HG03097 (cell line): ENCODE measurements around the gene HERC3.

Experiments used
- ATAC-seq: cut with Tn5 transposase; IDR thresholded peaks from one replicate; pipeline ENCODE4 v1.9.1; 2021; ENCODE audit not compliant: unreplicated experiment, low FRiP score

HERC3 gene

GRCh38 chr4:88742561-88742960 lies 150.3 kb downstream of the HERC3 start:
- no peak for ATAC-seq

DNA sequence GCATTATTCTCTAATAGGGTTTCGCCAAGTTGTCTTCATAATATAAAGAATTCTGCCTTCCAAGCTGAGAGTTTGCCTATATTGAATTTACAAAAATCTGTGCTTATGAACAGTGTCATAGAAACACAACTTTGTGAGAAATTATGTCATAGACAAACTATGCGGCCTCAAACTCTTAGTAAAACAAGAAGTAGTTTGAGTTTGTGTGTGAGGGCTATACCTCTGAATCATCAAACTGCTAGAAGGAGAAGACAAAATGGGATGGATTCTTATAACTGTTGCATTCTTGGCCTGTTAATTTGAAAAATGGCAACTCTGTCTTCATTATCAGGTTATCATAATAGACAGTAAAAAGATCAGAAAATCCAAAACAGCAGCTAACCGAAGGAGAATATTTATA lies 151.4 kb downstream of the HERC3 start:
- no peak for ATAC-seq

DNA sequence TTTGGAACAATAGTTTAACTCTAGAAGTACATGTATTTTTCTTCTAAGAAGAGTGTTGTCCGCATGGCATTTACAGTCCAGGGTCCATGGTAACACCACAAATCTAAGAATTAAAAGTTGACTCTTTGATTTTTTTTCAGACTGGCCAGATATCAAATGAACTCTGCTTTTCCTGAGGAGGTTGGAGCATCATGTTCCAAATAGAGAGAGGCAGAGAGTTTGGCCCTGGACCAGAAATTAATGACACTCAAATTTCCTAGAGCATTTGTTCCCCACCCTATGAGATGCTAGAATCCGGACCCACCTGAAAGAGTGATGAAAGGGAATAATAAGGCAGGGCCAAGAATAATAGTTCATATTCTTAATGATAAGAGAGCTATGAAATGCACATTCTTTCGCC lies 152.3 kb downstream of the HERC3 start:
- ATAC-seq: no peak

- no peak for ATAC-seq
These were observed 152.9 kb downstream of the HERC3 start for GRCh38 chr4:88745175-88745574.

- ATAC-seq: no peak
These were observed 153.4 kb downstream of the HERC3 start for GRCh38 chr4:88745581-88746163.

DNA sequence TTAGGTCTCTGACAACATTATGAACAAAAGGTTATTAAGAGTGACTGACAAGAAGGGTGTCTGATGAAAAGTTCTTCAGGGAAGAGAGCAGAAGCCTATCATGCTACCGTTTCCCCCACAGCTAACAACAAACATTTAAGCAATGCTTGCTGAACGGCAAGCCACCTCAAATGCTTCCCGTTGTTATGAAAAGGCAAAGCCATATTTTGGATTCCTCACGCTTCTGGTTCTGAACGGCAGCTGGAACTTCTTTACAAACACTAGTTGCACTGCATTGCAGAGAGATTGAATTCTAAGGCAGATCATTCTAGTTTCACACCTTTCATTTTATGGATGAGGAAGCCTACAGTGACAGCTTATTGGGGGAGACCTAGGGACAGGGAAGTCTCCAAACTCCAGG lies 153.9 kb downstream of the HERC3 start:
- no peak for ATAC-seq

GRCh38 chr4:88747351-88747750 lies 155.1 kb downstream of the HERC3 start:
- ATAC-seq: no peak

DNA sequence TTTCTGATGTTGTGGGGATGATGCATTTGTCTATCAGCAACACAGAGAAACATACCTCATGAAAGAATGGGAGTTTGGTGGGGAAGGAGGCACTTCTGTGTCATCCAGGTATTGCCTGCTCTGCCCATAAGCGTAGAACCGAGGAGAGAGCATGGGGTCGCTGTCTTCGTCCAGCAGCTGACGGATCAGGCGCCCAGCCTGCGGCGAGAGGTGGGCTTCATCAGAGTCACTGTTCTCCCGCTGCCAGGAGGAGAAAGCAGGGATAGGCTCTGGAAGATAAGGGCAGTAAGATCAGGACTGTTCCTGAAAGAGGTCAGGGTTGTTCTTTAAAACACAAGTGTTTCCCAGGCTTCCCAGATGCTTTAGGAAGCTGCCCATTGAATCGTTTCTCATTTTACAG lies 158.1 kb downstream of the HERC3 start:
- ATAC-seq: no peak

GRCh38 chr4:88751258-88752075 lies 159.2 kb downstream of the HERC3 start:
- ATAC-seq: no peak

- no peak for ATAC-seq
These were observed 159.8 kb downstream of the HERC3 start for GRCh38 chr4:88752076-88752463.

- ATAC-seq: no peak
These were observed 160.5 kb downstream of the HERC3 start for GRCh38 chr4:88752754-88753153.

GRCh38 chr4:88753658-88754571 lies 161.6 kb downstream of the HERC3 start:
- no peak for ATAC-seq

GRCh38 chr4:88754796-88755195 lies 162.5 kb downstream of the HERC3 start:
- ATAC-seq: no peak

DNA sequence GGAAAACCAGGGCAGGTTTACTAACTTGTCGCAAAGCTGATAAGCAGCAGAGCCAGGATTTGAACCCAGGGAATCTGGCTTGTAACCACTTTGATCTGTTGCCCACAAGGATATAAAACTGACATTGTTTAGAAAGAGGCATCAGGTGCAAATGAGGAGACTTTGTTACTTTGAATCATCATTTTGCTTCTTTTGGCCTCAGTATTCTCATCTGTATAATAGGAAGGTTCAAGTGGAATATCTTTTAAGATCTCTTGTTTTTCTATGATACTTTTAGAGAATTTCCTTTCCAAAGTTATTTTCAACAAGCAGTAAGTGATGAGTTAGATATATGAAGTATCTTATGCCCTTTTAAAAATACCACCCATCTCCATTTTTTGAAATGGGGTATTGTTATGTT lies 163.2 kb downstream of the HERC3 start:
- ATAC-seq: no peak

DNA sequence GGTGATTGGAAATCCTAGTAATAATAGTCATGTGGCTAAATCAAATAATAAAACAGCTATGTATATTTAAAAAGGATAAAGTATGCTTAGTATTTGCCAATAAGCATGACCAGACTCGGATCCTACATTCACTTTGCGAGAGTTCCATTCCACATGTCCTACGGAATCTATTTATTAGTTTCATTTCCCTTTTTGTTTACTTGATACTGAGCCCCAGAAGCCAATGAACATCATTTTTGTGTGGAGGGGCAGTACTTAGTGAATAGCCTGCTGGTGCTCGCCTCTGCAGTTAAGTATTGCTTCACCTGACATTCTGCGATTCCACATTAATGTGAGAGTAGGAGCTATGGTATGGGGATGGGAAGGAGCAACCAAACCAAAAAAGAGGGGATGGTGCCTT lies 163.9 kb downstream of the HERC3 start:
- ATAC-seq: no peak

DNA sequence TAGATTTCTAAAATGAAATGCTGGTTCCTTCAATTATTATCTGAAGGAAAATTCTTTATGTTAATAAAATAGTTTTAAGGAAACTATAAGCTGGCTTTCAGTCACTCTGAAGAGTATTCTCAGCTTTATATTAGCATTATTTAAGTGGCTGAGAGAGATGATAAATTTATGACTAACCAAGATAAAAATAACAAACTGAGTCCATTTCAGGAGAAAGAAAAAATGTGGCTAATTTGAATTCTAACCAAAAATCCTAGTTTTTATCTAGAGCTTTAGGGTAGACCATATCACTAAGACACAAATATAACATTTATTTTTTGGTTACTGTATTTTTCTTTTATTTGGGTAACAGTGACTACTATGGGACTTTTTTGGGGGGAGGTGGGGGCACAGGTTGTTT lies 164.8 kb downstream of the HERC3 start:
- no peak for ATAC-seq

- no peak for ATAC-seq
These were observed 165.5 kb downstream of the HERC3 start for GRCh38 chr4:88757776-88758175.
